Karpas-422 (cell line): Measurements from ENCODE around the gene SLAMF7. TPM values are rescaled to one million over a fixed set of nuclear protein-coding genes. Genes with fewer than 3 reads are reported as not detected.

Experiments used
- DNase-seq: peaks from one replicate; pipeline ENCODE4 v3.0.0-alpha.2; 2015
- H2AFZ ChIP-seq: fragments of 200-600 bp; sonication (generic); 2 replicates; pipeline ENCODE4 v1.6.1; 2014; ENCODE audit warnings: antibody characterized with exemption, low read length, mixed read lengths
- H3K27ac ChIP-seq: fragments of 200-600 bp; sonication (generic); 2 replicates; pipeline ENCODE4 v1.5.1; 2014; ENCODE audit warnings: mild to moderate bottlenecking, low read length, moderate library complexity
- H3K27me3 ChIP-seq: fragments of 200-600 bp; sonication (generic); 2 replicates; pipeline ENCODE4 v1.6.1; 2014; ENCODE audit warnings: low read length, mixed read lengths
- H3K36me3 ChIP-seq: fragments of 200-600 bp; sonication (generic); 2 replicates; pipeline ENCODE4 v1.6.1; 2014; ENCODE audit warnings: low read length, mixed read lengths; ENCODE audit not compliant: insufficient read depth
- H3K4me1 ChIP-seq: fragments of 200-600 bp; sonication (generic); 2 replicates; pipeline ENCODE4 v1.6.1; 2014; ENCODE audit warnings: mild to moderate bottlenecking, low read length, mixed read lengths
- H3K4me2 ChIP-seq: fragments of 200-600 bp; sonication (generic); 2 replicates; pipeline ENCODE4 v1.6.1; 2014; ENCODE audit warnings: low read length, low read depth, mild to moderate bottlenecking; ENCODE audit not compliant: poor library complexity, severe bottlenecking
- H3K4me3 ChIP-seq: fragments of 200-600 bp; sonication (generic); 2 replicates; pipeline ENCODE4 v1.5.1; 2014; ENCODE audit warnings: mild to moderate bottlenecking, antibody characterized with exemption, low read length, mixed read lengths
- H3K79me2 ChIP-seq: fragments of 200-600 bp; sonication (generic); 2 replicates; pipeline ENCODE4 v1.6.1; 2014; ENCODE audit warnings: mild to moderate bottlenecking, low read length, mixed read lengths
- H3K9ac ChIP-seq: fragments of 200-600 bp; sonication (generic); 2 replicates; pipeline ENCODE4 v1.6.0; 2014; ENCODE audit warnings: low read length
- H3K9me2 ChIP-seq: fragments of 200-600 bp; sonication (generic), shearing (Covaris generic); replicated peaks from 2 replicates; pipeline ENCODE4 v1.6.0; 2014; ENCODE audit warnings: mild to moderate bottlenecking, low read length, moderate library complexity; ENCODE audit not compliant: insufficient read depth
- H3K9me3 ChIP-seq: fragments of 300-700, 200-600 bp; sonication (generic); 2 replicates; pipeline ENCODE4 v1.6.1; 2014; ENCODE audit warnings: low read length, mixed read lengths
- H4K20me1 ChIP-seq: fragments of 200-600 bp; sonication (generic); 2 replicates; pipeline ENCODE4 v1.6.1; 2014; ENCODE audit warnings: mild to moderate bottlenecking, antibody characterized with exemption, low read length, low read depth; ENCODE audit not compliant: insufficient read depth
- total RNA-seq: library from RNA; depleted of rRNA; stranded (reverse); fragments of >200 nt; shearing (Covaris generic); gene quantifications from 2 replicates; pipeline ENCODE4 v1.2.3, GENCODE V29; 2014; ENCODE audit warnings: low replicate concordance

SLAMF7 gene
- total RNA-seq, 1 experiment from 2014 or later: 0.15 TPM

DNA sequence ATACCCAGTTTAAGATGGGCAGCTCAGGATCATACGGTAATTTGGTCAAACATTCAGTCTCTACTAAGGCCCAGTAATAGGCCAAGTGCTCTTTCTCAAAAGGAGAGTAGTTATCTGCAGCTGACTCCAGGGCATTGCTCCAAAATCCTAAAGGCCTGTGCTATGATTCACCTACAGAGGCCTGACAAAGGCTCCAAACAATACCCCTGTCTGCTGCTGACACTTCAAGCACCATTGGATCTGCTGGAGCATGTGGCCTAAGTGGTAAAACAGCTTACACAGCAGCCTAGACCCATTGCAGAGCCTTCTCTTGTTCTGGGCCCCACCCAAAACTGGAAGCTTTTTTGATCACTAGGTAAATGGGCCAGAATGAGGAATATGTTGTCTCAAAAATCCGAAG lies 22.8 kb downstream of the SLAMF7 start:
- Histone ChIP-seq H3K9me2 (no peaks in the 10 kb centered on the region), H3K4me1 (no peaks in the 10 kb centered on the region), H3K4me3 (no peak overlapping the region), H2AFZ (no peak overlapping the region), H3K27ac (no peak overlapping the region), H3K27me3 (no peaks in the 10 kb centered on the region), H3K36me3 (no peaks in the 10 kb centered on the region), H3K4me2 (no peak overlapping the region), H4K20me1 (no peaks in the 10 kb centered on the region), H3K9me3 (no peaks in the 10 kb centered on the region), H3K9ac (no peak overlapping the region), H3K79me2 (no peaks in the 10 kb centered on the region)
- no peak for DNase-seq

DNA sequence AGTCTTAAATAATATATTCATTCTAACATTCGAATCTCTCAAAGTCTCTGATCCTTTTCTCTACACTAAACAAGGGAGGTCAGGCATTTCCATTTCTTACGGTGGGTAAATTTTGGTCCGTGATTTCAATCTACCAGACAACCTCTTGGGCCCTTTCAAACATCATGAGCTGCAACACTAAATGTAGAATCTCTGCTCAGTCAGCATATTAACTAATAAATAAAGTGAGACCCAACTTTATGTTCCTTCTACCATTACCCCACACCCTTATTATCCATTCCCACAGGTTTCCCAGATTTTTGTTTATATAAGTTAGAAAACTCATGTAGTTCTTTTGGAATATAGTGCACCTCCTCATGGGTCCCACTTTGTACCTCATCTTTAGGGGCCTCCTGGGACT lies 24.9 kb downstream of the SLAMF7 start:
- peaks cover 12% of the 10 kb centered on the region for H3K4me1 ChIP-seq
- no peak overlapping the region for H2AFZ ChIP-seq
- no peaks in the 10 kb centered on the region for H3K79me2 ChIP-seq
- H3K36me3 ChIP-seq: no peaks in the 10 kb centered on the region
- H3K4me3 ChIP-seq: no peak overlapping the region
- H3K27me3 ChIP-seq: no peaks in the 10 kb centered on the region
- H3K4me2 ChIP-seq: no peak overlapping the region
- no peaks in the 10 kb centered on the region for H4K20me1 ChIP-seq
- H3K9me3 ChIP-seq: no peaks in the 10 kb centered on the region
- no peak for DNase-seq
- no peak overlapping the region for H3K27ac ChIP-seq
- no peaks in the 10 kb centered on the region for H3K9me2 ChIP-seq
- no peak overlapping the region for H3K9ac ChIP-seq

DNA sequence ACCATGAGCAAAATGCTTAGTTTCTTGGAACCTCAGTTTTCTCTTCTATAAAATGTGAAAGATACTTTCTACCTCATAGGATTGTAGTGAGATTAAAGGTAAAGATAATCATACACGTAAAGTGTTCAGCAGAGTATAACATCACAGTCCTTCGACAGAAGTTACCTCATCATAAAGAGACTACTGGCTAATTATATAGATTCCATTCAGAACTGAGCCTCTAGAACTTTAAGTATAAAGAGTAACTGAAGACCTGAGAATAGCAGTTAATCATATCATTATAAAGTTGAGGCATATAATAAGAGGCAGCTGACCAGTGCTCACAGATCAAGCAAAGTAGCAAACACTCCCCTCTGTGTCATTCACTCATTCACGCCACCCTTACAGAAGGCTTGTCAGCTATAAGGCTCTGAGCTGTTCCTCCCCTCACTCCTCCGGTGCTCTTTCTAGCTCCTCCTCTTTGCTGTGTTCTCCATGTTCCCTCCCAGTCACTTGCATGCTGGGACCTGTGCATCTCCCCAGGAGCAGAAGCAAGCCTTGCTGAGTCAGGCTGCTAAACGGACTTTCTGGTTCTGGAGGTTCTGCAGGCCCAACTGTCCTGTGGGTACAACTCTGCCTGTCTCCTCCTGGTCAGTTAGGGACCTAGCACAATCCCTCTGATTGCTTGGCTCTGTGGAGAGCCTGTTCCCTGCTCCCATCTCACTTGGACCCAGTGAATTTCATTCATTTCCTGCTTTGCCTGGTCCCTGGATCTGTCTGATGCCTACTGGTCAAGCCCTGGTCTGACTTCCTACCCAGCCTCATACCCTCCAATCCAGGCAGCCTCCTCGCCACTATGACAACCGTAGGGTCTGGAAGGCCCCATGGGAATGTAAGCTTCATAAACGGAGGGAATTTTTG lies 28.6 kb downstream of the SLAMF7 start:
- peaks cover 12% of the 10 kb centered on the region for H3K4me1 ChIP-seq
- H3K27ac ChIP-seq: no peak overlapping the region
- DNase-seq: peak; percentile 61
- H4K20me1 ChIP-seq: no peaks in the 10 kb centered on the region
- H3K79me2 ChIP-seq: no peaks in the 10 kb centered on the region
- H3K4me2 ChIP-seq: peak overlapping the region; percentile 76
- H3K9ac ChIP-seq: peak overlapping the region; percentile 65
- H2AFZ ChIP-seq: peak overlapping the region; percentile 82
- H3K4me3 ChIP-seq: peak overlapping the region; percentile 63
- no peaks in the 10 kb centered on the region for H3K27me3 ChIP-seq
- H3K9me2 ChIP-seq: no peaks in the 10 kb centered on the region
- H3K36me3 ChIP-seq: no peaks in the 10 kb centered on the region
- no peaks in the 10 kb centered on the region for H3K9me3 ChIP-seq

DNA sequence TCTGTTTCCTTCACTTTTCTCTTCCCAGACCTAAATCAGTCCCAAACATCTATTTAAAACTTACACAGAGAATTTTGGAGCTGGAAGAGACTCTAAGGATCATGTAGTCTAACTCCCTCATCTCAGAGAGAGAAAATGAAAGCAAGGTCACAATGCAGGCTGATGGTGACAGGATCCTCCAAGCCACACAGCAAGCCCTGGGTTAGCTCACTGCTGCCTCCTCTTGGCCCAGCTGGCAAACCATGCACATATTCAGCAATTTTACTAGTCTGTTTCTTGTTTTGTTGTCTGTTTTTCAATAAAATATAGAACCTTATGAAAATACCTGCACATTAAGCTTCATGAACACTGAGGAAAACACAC lies 29.2 kb downstream of the SLAMF7 start:
- Histone ChIP-seq H2AFZ (peak overlapping the region; percentile 82), H3K9ac (peak overlapping the region; percentile 65), H3K27ac (no peak overlapping the region), H3K4me3 (peak overlapping the region; percentile 63), H3K4me2 (peak overlapping the region; percentile 76), H3K4me1 (peaks cover 12% of the 10 kb centered on the region), H3K9me2 (no peaks in the 10 kb centered on the region), H3K36me3 (no peaks in the 10 kb centered on the region), H3K9me3 (no peaks in the 10 kb centered on the region), H3K79me2 (no peaks in the 10 kb centered on the region), H3K27me3 (no peaks in the 10 kb centered on the region), H4K20me1 (no peaks in the 10 kb centered on the region)
- DNase-seq: peak; percentile 89

DNA sequence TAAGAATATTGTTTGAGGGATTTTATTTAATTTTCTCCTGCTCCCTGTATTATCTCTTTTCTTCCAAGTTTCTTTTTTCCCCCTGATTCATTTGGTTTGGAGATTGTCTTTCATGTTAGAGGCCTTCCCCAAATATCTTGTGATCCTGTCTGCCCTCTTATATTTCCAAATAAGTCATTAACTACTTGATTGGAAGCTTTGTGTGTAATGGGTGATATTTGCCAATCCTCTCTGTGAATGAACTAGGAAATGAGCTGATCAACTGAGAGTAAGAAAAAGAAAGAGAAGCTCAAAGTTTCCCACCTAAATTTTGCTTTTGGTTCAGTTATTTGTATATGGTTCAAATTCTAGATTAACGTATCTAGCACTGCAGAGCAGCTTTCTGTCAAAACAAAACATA lies 33.3 kb downstream of the SLAMF7 start:
- Histone ChIP-seq H3K36me3 (no peaks in the 10 kb centered on the region), H3K9ac (no peak overlapping the region), H2AFZ (no peak overlapping the region), H3K9me2 (no peaks in the 10 kb centered on the region), H3K79me2 (no peaks in the 10 kb centered on the region), H3K27me3 (no peaks in the 10 kb centered on the region), H3K27ac (no peak overlapping the region), H3K4me2 (no peak overlapping the region), H3K4me3 (no peak overlapping the region), H3K9me3 (no peaks in the 10 kb centered on the region), H4K20me1 (no peaks in the 10 kb centered on the region), H3K4me1 (peaks cover 21% of the 10 kb centered on the region)
- no peak for DNase-seq

DNA sequence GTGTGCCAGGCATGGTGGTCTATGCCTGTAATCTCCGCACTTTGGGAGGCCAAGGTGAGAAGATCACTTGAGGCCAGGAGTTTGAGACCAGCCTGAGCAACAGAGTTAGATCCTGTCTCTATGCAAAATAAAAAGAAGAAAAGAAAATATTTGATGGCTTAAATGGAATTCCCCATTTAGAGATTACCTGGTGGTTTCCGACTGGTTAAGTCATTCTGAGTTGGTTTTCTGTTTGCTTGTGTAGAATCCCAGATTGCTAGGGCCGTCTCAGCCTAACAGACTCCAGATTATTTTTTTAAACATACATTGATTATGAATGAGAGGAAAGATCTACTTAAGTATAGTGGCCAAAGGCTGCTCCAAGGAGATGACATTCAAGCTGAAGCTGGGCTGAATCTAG lies 34.0 kb downstream of the SLAMF7 start:
- H3K4me2 ChIP-seq: no peak overlapping the region
- no peak overlapping the region for H3K9ac ChIP-seq
- peaks cover 14% of the 10 kb centered on the region for H3K4me1 ChIP-seq
- no peaks in the 10 kb centered on the region for H3K9me2 ChIP-seq
- DNase-seq: no peak
- H3K9me3 ChIP-seq: no peaks in the 10 kb centered on the region
- no peak overlapping the region for H2AFZ ChIP-seq
- no peak overlapping the region for H3K27ac ChIP-seq
- H4K20me1 ChIP-seq: no peaks in the 10 kb centered on the region
- H3K27me3 ChIP-seq: no peaks in the 10 kb centered on the region
- H3K79me2 ChIP-seq: no peaks in the 10 kb centered on the region
- H3K4me3 ChIP-seq: no peak overlapping the region
- H3K36me3 ChIP-seq: no peaks in the 10 kb centered on the region

DNA sequence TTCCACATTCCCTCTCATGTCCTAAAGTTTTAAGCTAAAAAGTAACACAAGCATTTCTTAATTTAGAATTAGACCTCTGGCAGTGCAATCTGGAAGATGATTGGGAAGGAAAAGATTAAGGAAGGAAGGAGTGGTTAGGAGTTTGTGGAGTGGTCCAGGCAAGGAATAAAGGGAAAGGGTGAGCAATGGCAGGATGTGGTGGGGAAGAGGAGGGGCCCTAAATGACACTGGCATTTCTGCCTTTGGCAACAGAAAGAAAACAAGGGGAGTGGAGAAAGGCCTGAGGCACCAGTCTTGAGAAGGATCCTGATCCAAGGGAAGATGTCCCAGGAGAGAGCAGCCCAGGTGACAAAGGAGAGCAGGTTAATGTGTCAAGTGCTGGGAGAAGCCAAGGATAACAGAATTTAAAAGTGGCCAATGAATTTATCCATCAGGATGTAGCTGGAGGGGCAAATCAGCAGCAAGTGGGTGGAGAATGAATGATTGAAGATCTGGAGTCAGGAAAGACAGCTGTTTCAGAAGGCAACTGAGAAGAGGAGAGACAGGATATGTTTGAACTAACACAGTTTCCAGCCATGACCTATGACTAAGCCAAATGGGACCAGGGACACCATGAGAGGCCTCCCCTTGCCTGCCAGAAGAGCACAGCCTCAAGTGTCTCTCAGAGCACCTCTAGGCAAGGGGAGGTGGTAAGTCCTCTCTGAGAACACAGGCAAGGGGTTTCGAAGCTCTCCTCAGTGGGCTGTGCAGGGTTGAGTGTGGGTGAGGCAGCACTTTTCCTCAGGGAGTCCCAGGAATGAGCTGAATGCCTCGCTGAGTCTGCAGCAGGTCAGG lies 36.1 kb downstream of the SLAMF7 start:
- Histone ChIP-seq H3K9me3 (no peaks in the 10 kb centered on the region), H3K79me2 (no peaks in the 10 kb centered on the region), H3K4me1 (peaks cover 12% of the 10 kb centered on the region), H4K20me1 (no peaks in the 10 kb centered on the region), H2AFZ (no peak overlapping the region), H3K27me3 (no peaks in the 10 kb centered on the region), H3K4me2 (no peak overlapping the region), H3K36me3 (no peaks in the 10 kb centered on the region), H3K9me2 (no peaks in the 10 kb centered on the region), H3K27ac (no peak overlapping the region), H3K9ac (no peak overlapping the region), H3K4me3 (no peak overlapping the region)
- no peak for DNase-seq

DNA sequence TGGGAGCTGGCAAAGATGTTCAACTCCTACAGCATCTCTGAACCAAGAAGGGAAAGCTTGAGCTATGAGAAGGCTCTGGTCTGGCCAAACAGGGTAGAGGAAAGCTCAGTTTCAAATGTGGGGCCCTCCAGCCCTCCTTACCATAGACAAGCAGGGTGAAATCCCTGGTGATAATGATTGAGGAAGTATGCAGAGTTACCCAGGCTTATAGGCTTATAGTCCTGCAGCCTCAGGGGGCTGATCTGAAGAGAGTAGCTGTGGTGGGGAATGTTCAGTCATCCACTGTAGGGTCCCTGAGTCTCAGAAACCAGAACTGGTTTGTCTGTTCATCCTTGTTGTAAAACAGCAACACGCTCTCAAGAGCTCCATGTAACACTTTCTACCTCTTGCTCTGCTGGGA lies 37.1 kb downstream of the SLAMF7 start:
- no peaks in the 10 kb centered on the region for H3K79me2 ChIP-seq
- H3K9ac ChIP-seq: no peak overlapping the region
- H3K9me2 ChIP-seq: no peaks in the 10 kb centered on the region
- H3K4me2 ChIP-seq: peak overlapping the region; percentile 29
- peaks cover 12% of the 10 kb centered on the region for H3K4me1 ChIP-seq
- no peaks in the 10 kb centered on the region for H3K36me3 ChIP-seq
- no peak overlapping the region for H2AFZ ChIP-seq
- no peaks in the 10 kb centered on the region for H4K20me1 ChIP-seq
- no peaks in the 10 kb centered on the region for H3K27me3 ChIP-seq
- no peak overlapping the region for H3K27ac ChIP-seq
- H3K4me3 ChIP-seq: no peak overlapping the region
- DNase-seq: peak; percentile 72
- no peaks in the 10 kb centered on the region for H3K9me3 ChIP-seq
